DOHH2 (cell line): Measurements from ENCODE around the gene CDH18.

Source experiments
- EZH2phosphoT487 ChIP-seq: fragments of 200-600 bp; sonication (generic); IDR thresholded peaks from 2 replicates; pipeline ENCODE4 v1.6.1; 2017; ENCODE audit warnings: borderline replicate concordance, mild to moderate bottlenecking, antibody characterized with exemption, low read length, moderate library complexity, mixed read lengths
- TF ChIP-seq, protein P1 (sequence below): fragments of 200-600 bp; sonication (generic); IDR thresholded peaks from one replicate; pipeline ENCODE4 v1.5.1; 2014; ENCODE audit warnings: antibody characterized with exemption, mild to moderate bottlenecking, low read depth, low read length; ENCODE audit not compliant: poor library complexity, severe bottlenecking

DNA sequence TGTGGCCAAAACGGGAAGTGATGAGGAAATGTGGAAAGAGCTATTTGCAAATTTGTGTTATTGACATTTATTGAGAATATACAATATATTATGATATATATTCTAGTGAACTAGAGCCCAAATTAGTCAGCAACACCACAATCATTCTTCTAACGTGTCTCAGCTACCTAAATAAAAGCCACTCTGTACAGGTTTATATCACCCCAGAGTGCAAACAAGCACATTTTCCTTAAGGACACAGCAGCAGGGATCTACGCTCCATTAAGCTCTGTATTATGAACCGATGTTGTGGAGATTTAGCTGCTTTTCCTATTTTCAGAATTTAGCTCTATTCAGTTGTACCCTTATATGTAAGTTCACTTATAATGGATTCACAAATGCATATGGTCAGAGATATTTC lies 77.9 kb downstream of the CDH18 start:
- TF ChIP-seq, protein P1, sequence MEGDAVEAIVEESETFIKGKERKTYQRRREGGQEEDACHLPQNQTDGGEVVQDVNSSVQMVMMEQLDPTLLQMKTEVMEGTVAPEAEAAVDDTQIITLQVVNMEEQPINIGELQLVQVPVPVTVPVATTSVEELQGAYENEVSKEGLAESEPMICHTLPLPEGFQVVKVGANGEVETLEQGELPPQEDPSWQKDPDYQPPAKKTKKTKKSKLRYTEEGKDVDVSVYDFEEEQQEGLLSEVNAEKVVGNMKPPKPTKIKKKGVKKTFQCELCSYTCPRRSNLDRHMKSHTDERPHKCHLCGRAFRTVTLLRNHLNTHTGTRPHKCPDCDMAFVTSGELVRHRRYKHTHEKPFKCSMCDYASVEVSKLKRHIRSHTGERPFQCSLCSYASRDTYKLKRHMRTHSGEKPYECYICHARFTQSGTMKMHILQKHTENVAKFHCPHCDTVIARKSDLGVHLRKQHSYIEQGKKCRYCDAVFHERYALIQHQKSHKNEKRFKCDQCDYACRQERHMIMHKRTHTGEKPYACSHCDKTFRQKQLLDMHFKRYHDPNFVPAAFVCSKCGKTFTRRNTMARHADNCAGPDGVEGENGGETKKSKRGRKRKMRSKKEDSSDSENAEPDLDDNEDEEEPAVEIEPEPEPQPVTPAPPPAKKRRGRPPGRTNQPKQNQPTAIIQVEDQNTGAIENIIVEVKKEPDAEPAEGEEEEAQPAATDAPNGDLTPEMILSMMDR: no peak
- TF ChIP-seq EZH2phosphoT487: no peak
